HEK293T (cell line): ENCODE data around the gene SAFB.

Experiments
- CTCF ChIA-PET: fragments of 350-600 bp; formaldehyde crosslinking; extraction: SDS; loops from one replicate; lab custom pipeline; 2021; ENCODE audit warnings: antibody characterized with exemption, inconsistent platforms; lab: Yijun Ruan, JAX
- POLR2A ChIA-PET: fragments of 350-600 bp; formaldehyde crosslinking; extraction: SDS; loops from one replicate; lab custom pipeline; 2020; ENCODE audit warnings: antibody characterized with exemption, inconsistent platforms; lab: Yijun Ruan, JAX
- DNase-seq: peaks from one replicate; pipeline ENCODE4 v3.0.0; 2012; ENCODE audit warnings: mixed read lengths; ENCODE audit errors: extremely low spot score
- ARNT ChIP-seq: fragments of 450-650 bp; IDR thresholded peaks from 2 replicates; pipeline ENCODE4 v1.6.1; 2017; ENCODE audit warnings: mild to moderate bottlenecking
- BHLHE40 ChIP-seq: fragments of 450-650 bp; IDR thresholded peaks from 2 replicates; pipeline ENCODE4 v1.6.1; 2016; ENCODE audit warnings: mild to moderate bottlenecking, moderate library complexity, borderline replicate concordance
- CTBP1 ChIP-seq: fragments of 450-650 bp; IDR thresholded peaks from 2 replicates; pipeline ENCODE4 v1.6.1; 2016; ENCODE audit warnings: borderline replicate concordance
- ELF4 ChIP-seq: fragments of 450-650 bp; IDR thresholded peaks from 2 replicates; pipeline ENCODE4 v1.6.1; 2017; ENCODE audit warnings: antibody characterized with exemption
- FOXA1 ChIP-seq: fragments of 450-650 bp; IDR thresholded peaks from 2 replicates; pipeline ENCODE4 v1.6.1; 2016; ENCODE audit warnings: mild to moderate bottlenecking
- FOXK2 ChIP-seq: fragments of 450-650 bp; IDR thresholded peaks from 2 replicates; pipeline ENCODE4 v1.6.1; 2016; ENCODE audit warnings: mild to moderate bottlenecking
- FOXM1 ChIP-seq: fragments of 450-650 bp; IDR thresholded peaks from 2 replicates; pipeline ENCODE4 v1.6.1; 2017; ENCODE audit warnings: mild to moderate bottlenecking, borderline replicate concordance
- HDGF ChIP-seq: fragments of 450-650 bp; IDR thresholded peaks from 2 replicates; pipeline ENCODE4 v1.6.1; 2017; ENCODE audit warnings: antibody characterized with exemption, borderline replicate concordance
- L3MBTL2 ChIP-seq: fragments of 450-650 bp; conservative IDR thresholded peaks from 2 replicates; pipeline ENCODE4 v1.6.1; 2016; ENCODE audit warnings: mild to moderate bottlenecking
- LEF1 ChIP-seq: fragments of 450-650 bp; IDR thresholded peaks from 2 replicates; pipeline ENCODE4 v1.6.1; 2017; ENCODE audit warnings: mild to moderate bottlenecking, borderline replicate concordance
- NFRKB ChIP-seq: fragments of 450-650 bp; IDR thresholded peaks from 2 replicates; pipeline ENCODE4 v1.6.1; 2016; ENCODE audit warnings: mild to moderate bottlenecking, moderate library complexity
- PKNOX1 ChIP-seq: fragments of 450-650 bp; IDR thresholded peaks from 2 replicates; pipeline ENCODE4 v1.6.1; 2016
- SP1 ChIP-seq: fragments of 450-650 bp; IDR thresholded peaks from 2 replicates; pipeline ENCODE4 v1.6.1; 2017
- SUZ12 ChIP-seq: fragments of 450-650 bp; IDR thresholded peaks from 2 replicates; pipeline ENCODE4 v1.6.1; 2016; ENCODE audit warnings: mild to moderate bottlenecking
- TARDBP ChIP-seq: fragments of 450-650 bp; IDR thresholded peaks from 2 replicates; pipeline ENCODE4 v1.6.1; 2016
- ZNF384 ChIP-seq: fragments of 450-650 bp; IDR thresholded peaks from 2 replicates; pipeline ENCODE4 v1.6.1; 2016

SAFB gene

DNA sequence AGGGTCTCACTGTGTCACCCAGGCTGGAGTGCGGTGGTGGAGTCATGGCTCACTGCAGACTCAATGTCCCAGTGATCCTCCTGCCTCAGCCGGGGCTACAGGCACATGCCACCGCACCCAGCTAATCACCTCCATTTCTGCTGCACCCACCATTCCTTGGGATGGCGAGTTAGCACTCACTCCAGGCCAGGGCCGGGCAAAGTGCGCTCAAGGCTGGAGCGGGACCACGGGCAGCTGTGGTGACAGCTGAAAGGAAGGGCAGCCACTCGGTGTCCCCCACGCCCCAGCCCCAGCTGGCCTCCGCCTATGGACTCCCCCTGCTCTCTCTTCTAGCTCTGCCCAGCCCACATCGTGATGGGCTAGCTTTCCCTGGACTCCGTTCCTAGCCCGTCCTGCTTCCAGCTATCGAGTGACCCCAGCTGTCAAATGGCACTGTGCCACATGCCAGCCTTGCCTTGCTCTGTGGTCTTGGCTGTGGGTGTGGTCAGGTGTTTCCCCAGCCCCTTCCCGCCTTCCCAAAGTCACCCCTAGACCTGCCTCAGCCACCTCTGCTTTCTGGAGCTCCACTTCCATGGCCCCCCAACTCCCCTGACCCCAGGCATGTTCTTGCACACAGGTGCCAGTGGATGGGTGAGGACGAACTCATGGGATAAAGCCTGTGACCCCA, 53.4 kb downstream of the SAFB start:
- POLR2A ChIA-PET, result interaction anchor here (1.0 to 2.7 kb wide), 4 partner anchors 10 to 53 kb away, joined by 3 to 8 read pairs (median 4); partner anchors contain the start of genes RPL36, SAFB and SAFB2
- DNase-seq, result no peak
- TF ChIP-seq CTBP1, result no peak
- no peak for TF ChIP-seq HDGF
- no peak for TF ChIP-seq NFRKB
- TF ChIP-seq LEF1, result no peak
- TF ChIP-seq SUZ12, result no peak
- TF ChIP-seq ZNF384, result no peak
- TF ChIP-seq TARDBP, result no peak
- no peak for TF ChIP-seq L3MBTL2
- no peak for TF ChIP-seq FOXM1
- no peak for TF ChIP-seq ARNT
- no peak for TF ChIP-seq PKNOX1
- TF ChIP-seq BHLHE40, result no peak
- no peak for TF ChIP-seq SP1
- no peak for TF ChIP-seq ELF4
- TF ChIP-seq FOXK2, result no peak
- no peak for TF ChIP-seq FOXA1
- CTCF ChIA-PET, result interaction anchor here (0.6 kb wide), 1 partner anchor 1523 kb away, joined by 3 read pairs; the partner anchor contains the start of gene CREB3L3

DNA sequence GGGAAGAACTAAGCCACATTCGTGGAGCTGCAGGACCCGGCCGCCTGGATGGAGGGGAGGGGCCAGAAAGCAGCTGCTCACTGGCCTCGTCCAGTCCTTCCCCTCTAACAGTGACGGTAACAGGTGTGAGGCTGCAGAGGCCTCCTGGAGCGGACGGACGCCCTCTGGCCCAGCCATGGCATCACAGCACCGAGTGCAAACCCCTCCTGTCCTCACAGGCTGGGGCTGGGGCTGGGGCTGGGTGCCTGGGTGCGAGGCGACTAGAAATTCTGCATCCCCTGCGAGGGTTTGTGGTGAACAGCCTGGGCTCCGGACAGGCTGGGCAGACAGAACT, 53.9 kb downstream of the SAFB start:
- CTCF ChIA-PET, result no interaction called here

GRCh38 chr19:5677136-5677535, 54.3 kb downstream of the SAFB start:
- POLR2A ChIA-PET, result interaction anchor here (1.0 to 2.7 kb wide), 4 partner anchors 10 to 54 kb away, joined by 3 to 8 read pairs (median 4); partner anchors contain the start of genes RPL36, SAFB and SAFB2
- no peak for DNase-seq
- TF ChIP-seq SP1 (no peak), NFRKB (no peak), CTBP1 (no peak), ZNF384 (no peak), BHLHE40 (no peak), ARNT (no peak), FOXK2 (no peak), FOXA1 (no peak), HDGF (no peak), LEF1 (no peak), L3MBTL2 (no peak), FOXM1 (no peak), SUZ12 (no peak), ELF4 (no peak), TARDBP (no peak), PKNOX1 (no peak)
- CTCF ChIA-PET, result no interaction called here

More for the DNA sequence above, 53.9 kb downstream of the SAFB start:
- DNase-seq, result no peak
- POLR2A ChIA-PET, result interaction anchor here (1.0 to 2.7 kb wide), 4 partner anchors 10 to 54 kb away, joined by 3 to 8 read pairs (median 4); partner anchors contain the start of genes RPL36, SAFB and SAFB2
- TF ChIP-seq LEF1 (no peak), HDGF (no peak), NFRKB (no peak), FOXK2 (no peak), FOXA1 (no peak), ZNF384 (no peak), PKNOX1 (no peak), ARNT (no peak), SP1 (no peak), TARDBP (no peak), BHLHE40 (no peak), L3MBTL2 (no peak), FOXM1 (no peak), SUZ12 (no peak), CTBP1 (no peak), ELF4 (no peak)

GRCh38 chr19:5677580-5677979, 54.7 kb downstream of the SAFB start:
- TF ChIP-seq ARNT (no peak), LEF1 (no peak), FOXK2 (no peak), ZNF384 (no peak), BHLHE40 (no peak), L3MBTL2 (no peak), PKNOX1 (no peak), CTBP1 (no peak), FOXA1 (no peak), NFRKB (no peak), HDGF (no peak), FOXM1 (no peak), SP1 (no peak), TARDBP (no peak), ELF4 (no peak), SUZ12 (no peak)
- CTCF ChIA-PET, result no interaction called here
- no peak for DNase-seq
- POLR2A ChIA-PET, result interaction anchor here (2.7 kb wide), 1 partner anchor 9 kb away, joined by 8 read pairs; no protein-coding TSS in a partner anchor

DNA sequence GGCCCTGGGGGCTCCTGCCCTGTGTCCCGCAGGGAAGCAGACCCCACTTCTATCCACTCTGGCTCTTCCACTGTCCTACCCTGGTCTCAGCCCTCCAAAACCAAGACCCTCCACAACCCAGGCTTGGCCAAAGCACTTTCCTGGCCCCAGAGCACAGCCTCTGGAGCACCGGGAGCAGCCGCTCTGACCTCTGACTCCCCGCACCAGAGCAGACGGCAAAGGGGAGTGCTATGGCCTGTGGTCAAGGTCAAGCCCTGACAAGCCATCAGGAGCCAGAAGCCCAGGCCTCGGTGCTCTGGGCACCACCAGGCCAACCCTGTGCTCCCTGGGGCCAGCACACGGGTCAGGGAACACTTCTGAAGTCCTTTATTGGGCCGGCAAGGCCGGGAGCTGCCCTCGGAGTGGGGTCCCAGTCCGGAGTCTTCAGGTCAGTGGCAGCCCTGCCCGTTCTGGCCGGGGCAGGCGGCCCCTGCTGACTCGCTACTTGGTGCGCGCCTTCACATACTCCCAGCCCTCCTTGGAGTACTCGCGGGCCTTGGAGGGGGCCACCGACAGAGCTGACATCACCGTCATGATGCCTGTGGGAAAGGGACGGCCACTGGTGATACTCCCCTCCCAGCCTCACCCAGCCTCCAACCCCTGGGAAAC, 55.3 kb downstream of the SAFB start:
- no peak for TF ChIP-seq ZNF384
- no peak for TF ChIP-seq FOXM1
- TF ChIP-seq NFRKB, result no peak
- no peak for TF ChIP-seq PKNOX1
- no peak for TF ChIP-seq HDGF
- TF ChIP-seq ELF4, result no peak
- no peak for TF ChIP-seq SUZ12
- no peak for TF ChIP-seq SP1
- no peak for TF ChIP-seq TARDBP
- TF ChIP-seq ARNT, result no peak
- TF ChIP-seq BHLHE40, result no peak
- no peak for TF ChIP-seq FOXA1
- ChIA-PET CTCF (no interaction called here), POLR2A (no interaction called here)
- DNase-seq, result no peak
